Right ventricle myocardium superior (tissue), 1 donor: ENCODE data around the gene MRAP2. TPM values are rescaled to one million over a fixed set of nuclear protein-coding genes. Genes with fewer than 3 reads are reported as not detected.
"Not testable (repeated sequence)": the region's sequence is repeated elsewhere in the genome, so short reads cannot be mapped to it uniquely, and the experiment has no call there.

Experiments
- ATAC-seq: fragments of 200-7000 bp; cut with Tn5 transposase; one replicate; pipeline ENCODE4 v1.9.1; 2020; ENCODE audit warnings: mild to moderate bottlenecking; ENCODE audit not compliant: poor library complexity
- DNase-seq: peaks from one replicate; pipeline ENCODE4 v3.0.0-alpha.2; 2020
- intact Hi-C: fragments of 100-400 bp; cut with DNase I; formaldehyde crosslinking; loops from one replicate; pipeline ENCODE4 v1.11.2; 2022
- total RNA-seq: library from RNA; stranded (reverse); fragmentation: NEBNext Ultra II Directional; extraction: Animal tissue kit (Norgen Biotek cat#: 25700); gene quantifications from one replicate; pipeline ENCODE4 v1.2.1, GENCODE V29; 2021
- donor health status: DM: no; HTN: yes; CAD: no; lungs with severe emphysema.

The MRAP2 gene
- total RNA-seq, 1 donor from 2014 or later: 0.13 TPM

GRCh38 chr6:84105215-84105924, 71.8 kb downstream of the MRAP2 start:
- intact Hi-C loops: not testable (repeated sequence)

GRCh38 chr6:84107495-84107894, 73.9 kb downstream of the MRAP2 start:
- intact Hi-C loops: no loop called here
- DNase-seq (no peak), ATAC-seq (no peak)

More at GRCh38 chr6:84105215-84105924, 71.8 kb downstream of the MRAP2 start:
- ATAC-seq, DNase-seq: not testable (repeated sequence)

- DNase-seq, intact Hi-C loops, ATAC-seq: not testable (repeated sequence)
Observed at GRCh38 chr6:84111351-84111750, 77.8 kb downstream of the MRAP2 start.

DNA sequence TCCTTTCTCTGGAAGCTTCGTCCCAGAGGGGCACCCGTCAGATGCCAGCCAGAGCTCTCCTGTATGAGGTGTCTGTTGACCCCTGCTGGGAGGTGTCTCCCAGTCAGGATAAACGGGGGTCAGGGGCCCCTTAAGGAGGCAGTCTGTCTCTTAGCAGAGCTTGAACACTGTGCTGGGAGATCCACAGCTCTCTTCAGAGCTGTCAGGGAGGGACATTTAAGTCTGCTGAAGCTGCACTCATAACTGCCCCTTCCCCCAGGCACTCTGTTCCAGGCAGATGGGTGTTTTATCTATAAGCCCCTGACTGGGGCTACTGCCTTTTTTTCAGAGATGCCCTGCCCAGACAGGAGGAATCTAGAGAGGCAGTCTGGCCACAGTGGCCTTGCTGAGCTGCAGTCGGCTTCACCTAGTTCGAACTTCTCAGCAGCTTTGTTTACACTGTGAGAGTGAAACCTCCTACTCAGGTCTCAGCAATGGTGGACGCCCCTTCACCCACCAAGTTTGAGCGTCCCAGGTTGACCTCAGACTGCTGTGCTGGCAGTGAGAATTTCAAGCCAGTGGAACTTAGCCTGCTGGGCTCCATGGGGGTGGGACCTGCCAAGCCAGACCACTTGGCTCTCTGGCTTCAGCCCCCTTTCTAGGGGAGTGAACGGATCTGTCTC, 81.5 kb downstream of the MRAP2 start:
- ATAC-seq, DNase-seq, intact Hi-C loops: not testable (repeated sequence)

DNA sequence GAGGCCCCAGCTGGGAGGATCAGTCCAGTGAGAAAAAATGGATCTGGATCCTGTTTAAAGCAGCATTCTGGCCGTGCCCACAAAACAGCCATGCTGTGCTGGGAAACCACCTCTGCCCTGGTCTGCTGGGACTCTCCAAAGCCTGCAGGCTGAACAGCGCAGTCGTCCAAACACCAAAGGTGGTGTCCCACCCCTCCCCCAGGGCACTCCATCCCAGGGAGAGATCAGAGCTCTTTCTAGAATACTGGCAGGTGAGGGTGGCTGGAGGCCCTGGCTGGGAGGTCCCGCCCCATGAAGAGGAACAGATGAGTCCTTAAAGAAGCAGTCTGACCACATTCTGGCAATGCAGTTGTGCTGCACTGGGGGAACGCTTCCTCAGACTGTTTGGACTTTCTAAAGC, 84.6 kb downstream of the MRAP2 start:
- no peak for ATAC-seq
- intact Hi-C loops: no loop called here
- no peak for DNase-seq

- DNase-seq: no peak
- intact Hi-C loops: no loop called here
- no peak for ATAC-seq
Observed at GRCh38 chr6:84119277-84119676, 85.7 kb downstream of the MRAP2 start.

DNA sequence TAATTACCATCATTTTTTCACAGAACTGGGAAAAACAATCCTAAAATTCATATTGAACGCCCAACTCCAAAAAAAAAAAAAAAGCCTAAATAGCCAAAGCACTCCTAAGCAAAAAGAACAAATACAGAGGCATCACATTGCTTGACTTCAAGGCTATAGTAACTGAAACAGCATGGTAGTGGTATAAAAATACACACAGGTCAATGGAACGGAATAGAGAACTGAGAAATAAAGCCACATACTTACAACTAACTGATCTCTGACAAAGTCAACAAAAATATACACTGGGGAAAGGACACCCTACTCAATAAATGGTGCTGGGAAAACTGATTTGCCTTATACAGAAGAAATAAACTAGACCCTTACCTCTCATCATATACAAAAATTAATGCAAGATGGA, 89.6 kb downstream of the MRAP2 start:
- ATAC-seq (no peak), DNase-seq (no peak)
- intact Hi-C loops: no loop called here

DNA sequence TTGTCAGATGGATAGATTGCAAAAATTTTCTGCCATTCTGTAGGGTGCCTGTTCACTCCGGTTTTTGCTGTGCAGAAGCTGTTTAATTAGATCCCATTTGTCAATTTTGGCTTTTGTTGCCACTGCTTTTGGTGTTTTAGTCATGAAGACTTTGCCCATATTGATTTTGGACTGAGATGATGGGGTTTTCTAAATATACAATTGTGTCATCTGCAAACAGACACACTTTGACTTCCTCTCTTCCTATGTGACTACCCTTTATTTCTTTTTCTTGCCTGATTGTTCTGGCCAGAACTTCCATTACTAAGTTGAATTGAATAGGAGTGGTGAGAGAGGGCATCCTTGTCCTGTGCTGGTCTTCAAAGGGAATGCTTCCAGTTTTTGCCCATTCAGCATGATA, 96.0 kb downstream of the MRAP2 start:
- ATAC-seq, intact Hi-C loops, DNase-seq: not testable (repeated sequence)

DNA sequence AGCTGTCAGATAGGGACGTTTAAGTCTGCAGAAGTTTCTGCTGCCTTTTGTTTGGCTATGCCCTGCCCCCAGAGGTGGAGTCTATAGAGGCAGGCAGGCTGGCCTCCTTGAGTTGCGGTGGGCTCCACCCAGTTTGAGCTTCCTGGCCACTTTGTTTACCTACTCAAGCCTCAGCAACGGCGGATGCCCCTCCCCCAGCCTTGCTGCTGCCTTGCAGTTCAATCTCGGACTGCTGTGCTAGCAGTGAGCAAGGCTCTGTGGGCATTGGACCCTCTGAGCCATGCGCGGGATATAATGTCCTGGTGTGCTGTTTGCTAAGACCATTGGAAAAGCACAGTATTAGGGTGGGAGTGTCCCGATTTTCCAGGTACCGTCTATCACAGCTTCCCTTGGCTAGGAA, 99.8 kb downstream of the MRAP2 start:
- DNase-seq, intact Hi-C loops, ATAC-seq: not testable (repeated sequence)

DNA sequence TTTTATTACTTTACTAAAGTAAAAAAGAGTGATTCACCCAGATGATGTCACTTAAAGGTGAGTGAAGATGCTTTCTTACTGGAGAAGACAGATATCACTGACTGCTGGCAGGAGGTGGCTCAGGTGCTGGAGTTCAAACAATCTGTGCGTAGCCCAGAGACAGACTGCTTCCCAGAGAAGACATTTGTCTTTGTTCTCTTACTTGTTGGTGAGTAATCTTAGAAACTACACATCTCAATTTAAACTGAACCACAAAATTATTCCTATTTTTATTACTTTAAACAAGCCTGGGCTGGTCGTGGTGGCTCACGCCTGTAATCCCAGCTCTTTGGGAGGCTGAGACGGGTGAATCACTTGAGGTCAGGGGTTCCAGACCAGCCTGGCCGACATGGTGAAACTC, 101.7 kb downstream of the MRAP2 start:
- ATAC-seq: no peak
- intact Hi-C loops: no loop called here
- no peak for DNase-seq

- ATAC-seq (no peak), DNase-seq (no peak)
- intact Hi-C loops: no loop called here
Observed at GRCh38 chr6:84136364-84137050, 102.9 kb downstream of the MRAP2 start.

GRCh38 chr6:84137051-84137375, 103.4 kb downstream of the MRAP2 start:
- intact Hi-C loops: no loop called here
- no peak for DNase-seq
- no peak for ATAC-seq

- ATAC-seq (no peak), DNase-seq (no peak)
- intact Hi-C loops: no loop called here
Observed at GRCh38 chr6:84137989-84138575, 104.5 kb downstream of the MRAP2 start.

- intact Hi-C loops: no loop called here
- DNase-seq (no peak), ATAC-seq (no peak)
Observed at GRCh38 chr6:84139311-84139710, 105.7 kb downstream of the MRAP2 start.

Other genes starting within 250 kb of the MRAP2 start
- gene RIPPLY2, start 180.4 kb upstream of the MRAP2 start, total RNA-seq: not detected
- 13.2 TPM for gene CYB5R4, start 174.1 kb upstream of the MRAP2 start, total RNA-seq
- 4.5 TPM for gene CEP162, start 193.9 kb downstream of the MRAP2 start, total RNA-seq